HL-60 (cell line): Measurements from ENCODE around the gene CDC42BPA.

Experiments
- GABPA ChIP-seq: IDR thresholded peaks from 2 replicates; pipeline ENCODE4 v1.6.1; 2012; ENCODE audit warnings: low read depth
- POLR2AphosphoS5 ChIP-seq: IDR thresholded peaks from 2 replicates; pipeline ENCODE4 v1.6.1; 2012; ENCODE audit warnings: low read depth
- REST ChIP-seq: IDR thresholded peaks from 2 replicates; pipeline ENCODE4 v1.6.1; 2012; ENCODE audit warnings: low read depth; ENCODE audit not compliant: insufficient replicate concordance
- SPI1 ChIP-seq: IDR thresholded peaks from 2 replicates; pipeline ENCODE4 v1.6.1; 2012; ENCODE audit warnings: low read depth, mild to moderate bottlenecking, borderline replicate concordance
- TF ChIP-seq, protein P1 (sequence below): IDR thresholded peaks from one replicate; pipeline ENCODE4 v1.5.1; 2011; ENCODE audit warnings: low read length, control low read depth, inconsistent platforms; ENCODE audit not compliant: insufficient read depth

GRCh38 chr1:227059076-227059475 lies 259.2 kb downstream of the CDC42BPA start:
- TF ChIP-seq POLR2AphosphoS5 (no peak), REST (no peak), GABPA (no peak), SPI1 (no peak)
- TF ChIP-seq, protein P1, sequence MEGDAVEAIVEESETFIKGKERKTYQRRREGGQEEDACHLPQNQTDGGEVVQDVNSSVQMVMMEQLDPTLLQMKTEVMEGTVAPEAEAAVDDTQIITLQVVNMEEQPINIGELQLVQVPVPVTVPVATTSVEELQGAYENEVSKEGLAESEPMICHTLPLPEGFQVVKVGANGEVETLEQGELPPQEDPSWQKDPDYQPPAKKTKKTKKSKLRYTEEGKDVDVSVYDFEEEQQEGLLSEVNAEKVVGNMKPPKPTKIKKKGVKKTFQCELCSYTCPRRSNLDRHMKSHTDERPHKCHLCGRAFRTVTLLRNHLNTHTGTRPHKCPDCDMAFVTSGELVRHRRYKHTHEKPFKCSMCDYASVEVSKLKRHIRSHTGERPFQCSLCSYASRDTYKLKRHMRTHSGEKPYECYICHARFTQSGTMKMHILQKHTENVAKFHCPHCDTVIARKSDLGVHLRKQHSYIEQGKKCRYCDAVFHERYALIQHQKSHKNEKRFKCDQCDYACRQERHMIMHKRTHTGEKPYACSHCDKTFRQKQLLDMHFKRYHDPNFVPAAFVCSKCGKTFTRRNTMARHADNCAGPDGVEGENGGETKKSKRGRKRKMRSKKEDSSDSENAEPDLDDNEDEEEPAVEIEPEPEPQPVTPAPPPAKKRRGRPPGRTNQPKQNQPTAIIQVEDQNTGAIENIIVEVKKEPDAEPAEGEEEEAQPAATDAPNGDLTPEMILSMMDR = no peak
